ENCODE data around the gene ACYP2.
A peak's percentile ranks its signal among the peaks of the same experiment; 100 is the strongest.

The ACYP2 gene

GRCh38 chr2:54204476-54204875 is 89.1 kb downstream of the ACYP2 start:
- Histone ChIP-seq H3K36me3 (ENCODE audit: insufficient read depth, low read length) (no peaks in the 10 kb centered on the region), H3K79me2 (ENCODE audit: insufficient read depth, low read length) (no peaks in the 10 kb centered on the region), H4K20me1 (ENCODE audit: insufficient read depth, low read length) (no peaks in the 10 kb centered on the region), H3K4me2 (ENCODE audit: insufficient read depth, low read length) (no peak overlapping the region), H3K27ac (ENCODE audit: low read length) (no peak overlapping the region), H3K27me3 (ENCODE audit: insufficient read depth, low read length, poor library complexity) (no peaks in the 10 kb centered on the region), H3K9ac (ENCODE audit: low read depth, low read length) (no peak overlapping the region), H2AFZ (ENCODE audit: low read depth, low read length) (no peak overlapping the region), H3K9me3 (ENCODE audit: insufficient read depth, low read length, severe bottlenecking) (no peaks in the 10 kb centered on the region), H3K4me3 (ENCODE audit: low read depth in 1 of 2, low read length in 2 of 2) (no peak overlapping the region), H3K4me1 (ENCODE audit: insufficient read depth, low read length) (no peaks in the 10 kb centered on the region)
- no peak for TF ChIP-seq CTCF (IDR thresholded peaks at IDR 0.05; ENCODE audit: borderline replicate concordance, extremely low read depth, low read length, poor library complexity, severe bottlenecking)
- DNase-seq = no peak
- no peak for ATAC-seq (ENCODE audit: insufficient read depth, low read depth)

GRCh38 chr2:54206596-54206995 is 91.2 kb downstream of the ACYP2 start:
- no peaks in the 10 kb centered on the region for H3K36me3 ChIP-seq (ENCODE audit: insufficient read depth, low read length)
- ATAC-seq (ENCODE audit: insufficient read depth, low read depth) (0 out of 3 replicates have a peak, but pooled peaks have one; percentile 59), DNase-seq (no peak)
- no peak overlapping the region for H3K4me3 ChIP-seq (ENCODE audit: low read depth in 1 of 2, low read length in 2 of 2)
- no peaks in the 10 kb centered on the region for H3K27me3 ChIP-seq (ENCODE audit: insufficient read depth, low read length, poor library complexity)
- no peak overlapping the region for H3K9ac ChIP-seq (ENCODE audit: low read depth, low read length)
- no peaks in the 10 kb centered on the region for H4K20me1 ChIP-seq (ENCODE audit: insufficient read depth, low read length)
- no peaks in the 10 kb centered on the region for H3K79me2 ChIP-seq (ENCODE audit: insufficient read depth, low read length)
- no peak overlapping the region for H3K4me2 ChIP-seq (ENCODE audit: insufficient read depth, low read length)
- H3K27ac ChIP-seq (ENCODE audit: low read length) = no peak overlapping the region
- no peak overlapping the region for H2AFZ ChIP-seq (ENCODE audit: low read depth, low read length)
- no peaks in the 10 kb centered on the region for H3K9me3 ChIP-seq (ENCODE audit: insufficient read depth, low read length, severe bottlenecking)
- no peak for TF ChIP-seq EZH2 (IDR thresholded peaks at IDR 0.05; ENCODE audit: borderline replicate concordance, low read depth, low read length, severe bottlenecking)
- TF ChIP-seq CTCF (IDR thresholded peaks at IDR 0.05; ENCODE audit: borderline replicate concordance, extremely low read depth, low read length, poor library complexity, severe bottlenecking) = peak; percentile 55
- no peaks in the 10 kb centered on the region for H3K4me1 ChIP-seq (ENCODE audit: insufficient read depth, low read length)

GRCh38 chr2:54207666-54208195 is 92.3 kb downstream of the ACYP2 start:
- Histone ChIP-seq H4K20me1 (ENCODE audit: insufficient read depth, low read length) (no peaks in the 10 kb centered on the region), H3K9me3 (ENCODE audit: insufficient read depth, low read length, severe bottlenecking) (no peaks in the 10 kb centered on the region), H3K27me3 (ENCODE audit: insufficient read depth, low read length, poor library complexity) (no peaks in the 10 kb centered on the region), H3K79me2 (ENCODE audit: insufficient read depth, low read length) (no peaks in the 10 kb centered on the region), H2AFZ (ENCODE audit: low read depth, low read length) (no peak overlapping the region), H3K9ac (ENCODE audit: low read depth, low read length) (no peak overlapping the region), H3K4me3 (ENCODE audit: low read depth in 1 of 2, low read length in 2 of 2) (no peak overlapping the region), H3K4me2 (ENCODE audit: insufficient read depth, low read length) (no peak overlapping the region), H3K27ac (ENCODE audit: low read length) (no peak overlapping the region), H3K4me1 (ENCODE audit: insufficient read depth, low read length) (no peaks in the 10 kb centered on the region), H3K36me3 (ENCODE audit: insufficient read depth, low read length) (no peaks in the 10 kb centered on the region)
- ATAC-seq (ENCODE audit: insufficient read depth, low read depth) (no peak), DNase-seq (no peak)
- TF ChIP-seq EZH2 (IDR thresholded peaks at IDR 0.05; ENCODE audit: borderline replicate concordance, low read depth, low read length, severe bottlenecking) = no peak
- no peak for TF ChIP-seq CTCF (IDR thresholded peaks at IDR 0.05; ENCODE audit: borderline replicate concordance, extremely low read depth, low read length, poor library complexity, severe bottlenecking)

All from DND-41 (cell line).